Neural crest cell (in vitro differentiated cells): ENCODE measurements around the gene RASGEF1C. TPM values are rescaled to one million over a fixed set of nuclear protein-coding genes. Genes with fewer than 3 reads are reported as not detected.

Experiments used
- DNase-seq: peaks from one replicate; pipeline ENCODE4 v3.0.0; 2021; ENCODE audit warnings: low read depth, mixed read lengths, low spot score
- H3K27ac Mint-ChIP-seq: one replicate; pipeline ENCODE4 v1.8.0; 2021; ENCODE audit warnings: mild to moderate bottlenecking, mixed read lengths; ENCODE audit not compliant: unreplicated experiment
- H3K27me3 Mint-ChIP-seq: 2 replicates; pipeline ENCODE4 v1.8.0; 2021; ENCODE audit warnings: low read depth, mild to moderate bottlenecking, mixed read lengths
- H3K36me3 Mint-ChIP-seq: 2 replicates; pipeline ENCODE4 v1.8.0; 2021; ENCODE audit warnings: low read depth, mild to moderate bottlenecking, mixed read lengths
- H3K4me1 Mint-ChIP-seq: 2 replicates; pipeline ENCODE4 v1.8.0; 2021; ENCODE audit warnings: mixed read lengths
- H3K4me3 Mint-ChIP-seq: one replicate; pipeline ENCODE4 v1.8.0; 2021; ENCODE audit warnings: mild to moderate bottlenecking, mixed read lengths
- H3K9me3 Mint-ChIP-seq: 2 replicates; pipeline ENCODE4 v1.8.0; 2021; ENCODE audit warnings: mixed read lengths
- total RNA-seq: library from RNA; stranded (reverse); gene quantifications from 2 replicates; pipeline ENCODE4 v1.2.1, GENCODE V29; 2021
- TF ChIP-seq, protein P1 (sequence below): fragments of 200-600 bp; sonication (generic); conservative IDR thresholded peaks from 2 replicates; pipeline ENCODE4 v1.5.0; 2021; ENCODE audit warnings: antibody characterized with exemption, mild to moderate bottlenecking

RASGEF1C gene
- total RNA-seq, 1 donor from 2014 or later = 1.7 TPM

DNA sequence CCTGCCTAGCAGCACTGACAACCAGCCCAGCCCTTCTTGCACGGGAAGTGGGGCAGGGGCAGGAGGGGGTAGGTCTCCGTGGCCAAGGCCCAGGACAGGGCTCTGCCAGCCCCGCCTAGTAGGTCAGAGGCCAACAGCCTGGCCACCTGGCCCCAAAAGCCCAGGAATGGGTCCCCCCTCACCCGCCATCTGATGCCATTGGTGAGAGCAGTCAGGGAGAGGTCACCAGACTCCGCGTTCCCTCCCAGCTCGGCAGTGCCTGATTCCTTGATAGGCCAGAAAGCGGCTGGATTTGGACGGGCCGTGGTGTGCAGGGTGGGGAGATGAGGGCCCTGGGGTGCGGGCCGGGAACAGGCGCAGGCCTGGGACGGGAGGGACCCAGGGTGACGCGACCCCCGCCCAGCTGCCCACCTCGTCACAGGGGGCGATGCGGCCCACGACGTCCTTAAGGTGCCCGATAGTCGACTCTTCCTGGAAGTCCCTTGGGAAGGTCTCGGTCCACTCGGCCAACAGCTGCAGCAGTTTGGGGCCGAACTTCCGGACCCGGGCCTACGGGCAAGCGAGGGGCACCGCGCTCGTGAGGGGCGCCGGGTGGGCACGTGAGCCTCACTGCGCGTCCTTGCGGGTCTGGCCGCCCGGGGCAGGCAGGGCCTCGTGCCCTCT lies 72.9 kb downstream of the RASGEF1C start:
- H3K36me3 Mint-ChIP-seq = no peaks in the 10 kb centered on the region
- H3K9me3 Mint-ChIP-seq = no peaks in the 10 kb centered on the region
- no peak overlapping the region for H3K27ac Mint-ChIP-seq
- DNase-seq = no peak
- no peaks in the 10 kb centered on the region for H3K27me3 Mint-ChIP-seq
- H3K4me1 Mint-ChIP-seq = peaks cover 7% of the 10 kb centered on the region
- no peak overlapping the region for H3K4me3 Mint-ChIP-seq
- TF ChIP-seq, protein P1, sequence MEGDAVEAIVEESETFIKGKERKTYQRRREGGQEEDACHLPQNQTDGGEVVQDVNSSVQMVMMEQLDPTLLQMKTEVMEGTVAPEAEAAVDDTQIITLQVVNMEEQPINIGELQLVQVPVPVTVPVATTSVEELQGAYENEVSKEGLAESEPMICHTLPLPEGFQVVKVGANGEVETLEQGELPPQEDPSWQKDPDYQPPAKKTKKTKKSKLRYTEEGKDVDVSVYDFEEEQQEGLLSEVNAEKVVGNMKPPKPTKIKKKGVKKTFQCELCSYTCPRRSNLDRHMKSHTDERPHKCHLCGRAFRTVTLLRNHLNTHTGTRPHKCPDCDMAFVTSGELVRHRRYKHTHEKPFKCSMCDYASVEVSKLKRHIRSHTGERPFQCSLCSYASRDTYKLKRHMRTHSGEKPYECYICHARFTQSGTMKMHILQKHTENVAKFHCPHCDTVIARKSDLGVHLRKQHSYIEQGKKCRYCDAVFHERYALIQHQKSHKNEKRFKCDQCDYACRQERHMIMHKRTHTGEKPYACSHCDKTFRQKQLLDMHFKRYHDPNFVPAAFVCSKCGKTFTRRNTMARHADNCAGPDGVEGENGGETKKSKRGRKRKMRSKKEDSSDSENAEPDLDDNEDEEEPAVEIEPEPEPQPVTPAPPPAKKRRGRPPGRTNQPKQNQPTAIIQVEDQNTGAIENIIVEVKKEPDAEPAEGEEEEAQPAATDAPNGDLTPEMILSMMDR = no peak

DNA sequence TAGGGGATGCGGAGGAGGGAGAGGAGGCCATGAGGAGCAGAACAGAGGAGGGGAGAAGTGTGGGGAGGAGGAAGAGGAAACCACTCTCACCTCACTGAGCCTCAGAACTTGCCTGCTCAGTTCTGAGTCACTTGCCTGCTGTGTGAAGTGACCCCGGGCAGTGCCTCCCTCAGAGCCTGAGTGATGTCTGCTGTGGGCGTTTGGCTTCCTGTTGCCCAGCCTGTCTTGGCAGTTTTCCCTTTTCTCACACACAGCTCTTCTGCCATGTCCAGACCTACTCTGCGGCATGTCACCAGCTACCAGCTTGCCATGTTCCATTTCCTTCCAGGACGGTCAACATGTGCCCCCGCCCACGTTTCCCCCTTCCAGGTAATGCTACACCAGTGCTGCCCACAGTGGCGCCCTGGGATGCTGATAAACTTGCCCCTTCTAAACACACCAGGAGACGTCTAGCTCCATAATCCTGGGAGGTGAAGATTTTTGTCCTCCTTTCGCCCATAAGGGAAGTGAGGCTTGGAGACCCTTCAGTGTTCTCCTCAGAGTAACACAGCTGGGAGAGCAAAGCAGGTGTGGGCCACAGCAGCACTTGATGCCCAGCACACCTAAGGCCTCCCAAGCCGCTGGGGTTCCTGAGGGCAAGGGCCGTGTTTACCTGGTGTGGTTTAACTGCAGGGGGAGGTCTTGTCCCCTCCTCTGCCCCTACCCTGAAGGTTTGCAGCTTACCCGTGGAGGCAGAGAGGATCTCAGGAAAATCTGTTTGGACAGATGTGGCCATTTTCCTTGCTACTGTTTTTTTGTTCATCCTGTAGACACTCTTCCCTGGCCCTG lies 73.7 kb downstream of the RASGEF1C start:
- Mint-ChIP-seq H3K36me3 (no peaks in the 10 kb centered on the region), H3K4me3 (no peak overlapping the region), H3K27ac (no peak overlapping the region), H3K27me3 (no peaks in the 10 kb centered on the region), H3K9me3 (no peaks in the 10 kb centered on the region), H3K4me1 (no peaks in the 10 kb centered on the region)
- TF ChIP-seq, protein P1 = no peak
- no peak for DNase-seq

DNA sequence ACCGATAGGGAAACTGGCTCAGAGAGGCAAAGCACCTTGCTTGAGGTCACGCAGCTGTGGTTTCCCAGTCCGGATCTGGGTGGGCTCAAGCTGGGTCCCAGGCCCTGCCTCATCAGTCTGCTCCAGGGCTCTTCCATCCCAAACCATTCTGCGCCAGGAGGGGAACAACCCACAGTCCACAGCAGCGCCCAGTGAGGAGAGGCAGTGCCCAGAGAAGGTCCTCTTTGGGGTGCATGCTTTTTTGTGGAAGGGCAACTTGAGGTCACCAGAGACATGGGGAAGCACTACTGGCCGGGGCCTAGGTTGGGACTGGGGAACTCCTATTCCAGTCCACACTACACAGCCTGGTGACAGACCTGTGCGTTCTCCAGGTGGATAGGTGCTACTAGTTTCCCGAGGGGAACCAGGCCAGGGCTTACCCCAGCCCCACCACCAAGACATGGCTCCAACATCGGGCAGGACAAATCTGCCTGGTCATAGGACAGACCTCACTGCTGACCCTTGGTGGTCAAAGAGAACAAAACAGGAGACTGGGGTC lies 75.0 kb downstream of the RASGEF1C start:
- no peak overlapping the region for H3K4me3 Mint-ChIP-seq
- H3K36me3 Mint-ChIP-seq = no peaks in the 10 kb centered on the region
- H3K27ac Mint-ChIP-seq = no peak overlapping the region
- H3K4me1 Mint-ChIP-seq = no peaks in the 10 kb centered on the region
- TF ChIP-seq, protein P1 = no peak
- no peak for DNase-seq
- no peaks in the 10 kb centered on the region for H3K27me3 Mint-ChIP-seq
- no peaks in the 10 kb centered on the region for H3K9me3 Mint-ChIP-seq

DNA sequence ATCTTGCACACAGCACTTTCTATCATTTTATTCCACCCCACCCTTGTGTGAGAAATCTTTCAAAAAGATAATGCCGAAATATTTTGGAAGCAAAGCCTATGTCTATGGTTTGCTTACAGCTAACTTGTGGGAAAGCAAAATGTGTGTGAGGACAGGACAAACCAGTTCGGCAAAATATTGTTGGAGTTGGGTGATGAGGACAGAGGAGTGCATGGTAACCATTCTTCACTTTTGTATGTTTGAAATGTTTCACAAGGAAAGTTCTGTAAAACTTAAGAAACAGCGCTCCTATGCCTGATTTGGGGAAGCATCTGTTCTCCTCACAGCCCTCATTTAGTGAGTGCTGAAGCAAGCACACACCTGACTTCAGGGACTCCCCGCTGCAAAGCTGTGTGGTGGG lies 75.5 kb downstream of the RASGEF1C start:
- Mint-ChIP-seq H3K9me3 (no peaks in the 10 kb centered on the region), H3K4me1 (no peaks in the 10 kb centered on the region), H3K27ac (no peak overlapping the region), H3K4me3 (no peak overlapping the region), H3K36me3 (no peaks in the 10 kb centered on the region), H3K27me3 (no peaks in the 10 kb centered on the region)
- TF ChIP-seq, protein P1 = no peak
- no peak for DNase-seq

DNA sequence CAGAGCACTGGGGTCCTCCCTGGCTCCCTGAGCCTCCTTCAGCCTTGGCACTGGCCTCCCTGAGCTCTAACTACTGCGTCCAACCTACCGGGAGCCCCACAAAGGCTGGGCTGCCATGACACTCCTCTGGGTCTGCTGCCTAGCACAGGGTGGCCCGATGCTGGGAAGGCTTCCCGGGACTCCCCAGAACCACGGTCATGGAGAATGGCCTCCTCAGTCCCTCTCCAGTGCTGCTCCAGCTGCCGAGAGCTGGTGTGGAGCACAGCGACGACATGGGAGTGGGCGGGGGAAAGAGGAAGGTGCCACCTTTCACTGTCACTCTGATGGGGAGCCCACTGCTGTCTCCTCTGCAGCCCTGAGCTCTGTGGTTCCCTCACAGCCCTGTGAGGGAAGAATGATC lies 76.0 kb downstream of the RASGEF1C start:
- no peak overlapping the region for H3K4me3 Mint-ChIP-seq
- TF ChIP-seq, protein P1 = no peak
- H3K27ac Mint-ChIP-seq = no peak overlapping the region
- H3K36me3 Mint-ChIP-seq = no peaks in the 10 kb centered on the region
- no peaks in the 10 kb centered on the region for H3K4me1 Mint-ChIP-seq
- no peaks in the 10 kb centered on the region for H3K27me3 Mint-ChIP-seq
- no peaks in the 10 kb centered on the region for H3K9me3 Mint-ChIP-seq
- DNase-seq = no peak
